Raji (cell line): ENCODE data around the gene TECRL.

Experiments used
- POLR2A ChIP-seq: IDR thresholded peaks from 2 replicates; pipeline ENCODE4 v1.6.1; 2011; ENCODE audit warnings: low read depth, low read length, control low read depth; ENCODE audit not compliant: insufficient read depth

The TECRL gene, protein sequence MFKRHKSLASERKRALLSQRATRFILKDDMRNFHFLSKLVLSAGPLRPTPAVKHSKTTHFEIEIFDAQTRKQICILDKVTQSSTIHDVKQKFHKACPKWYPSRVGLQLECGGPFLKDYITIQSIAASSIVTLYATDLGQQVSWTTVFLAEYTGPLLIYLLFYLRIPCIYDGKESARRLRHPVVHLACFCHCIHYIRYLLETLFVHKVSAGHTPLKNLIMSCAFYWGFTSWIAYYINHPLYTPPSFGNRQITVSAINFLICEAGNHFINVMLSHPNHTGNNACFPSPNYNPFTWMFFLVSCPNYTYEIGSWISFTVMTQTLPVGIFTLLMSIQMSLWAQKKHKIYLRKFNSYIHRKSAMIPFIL

DNA sequence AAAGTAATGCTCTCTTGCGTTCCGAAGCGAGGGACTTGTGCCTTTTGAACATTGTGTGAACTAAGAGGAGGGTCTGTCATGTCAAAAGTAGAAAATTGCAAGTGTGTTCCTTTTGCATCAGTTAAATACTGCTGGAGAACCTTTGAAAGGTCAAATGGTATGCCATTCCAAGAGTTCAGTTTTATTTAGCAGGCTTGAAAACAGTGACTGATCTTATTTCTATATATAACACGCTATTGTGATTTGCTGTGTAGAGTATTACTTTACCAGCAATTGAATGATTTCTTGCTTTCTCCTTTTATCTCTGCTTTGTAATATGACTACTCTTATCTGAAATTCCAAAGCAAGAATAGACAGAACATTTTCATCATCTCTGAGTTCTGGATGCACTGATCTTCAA lies at the start of gene TECRL:
Gene TECRL, minus strand, starts transcription at position 151 of the 400 bp plus-strand sequence. Its CDS starts 99 bp downstream, at position 52.
- no peak for TF ChIP-seq POLR2A

DNA sequence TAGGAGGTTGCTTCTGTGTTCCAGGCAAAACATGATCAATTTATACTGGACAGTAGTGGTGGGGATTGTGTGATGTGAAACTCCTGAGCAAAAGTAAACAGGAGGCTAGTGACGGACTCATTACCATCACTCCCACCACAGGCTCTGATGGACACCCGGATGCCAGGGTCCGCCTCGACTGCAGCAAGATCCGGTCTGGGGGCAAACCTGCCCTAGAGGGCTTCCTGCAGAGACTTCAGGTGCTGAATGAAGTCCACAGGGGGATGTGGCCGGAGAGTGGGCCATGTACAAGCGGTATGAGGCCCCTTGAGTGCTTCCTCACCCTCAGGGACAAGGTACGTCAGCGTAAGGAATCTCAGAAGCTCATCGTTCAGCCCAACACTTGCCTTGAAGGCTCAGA lies 23.4 kb upstream of the TECRL start:
- TF ChIP-seq POLR2A, result no peak

DNA sequence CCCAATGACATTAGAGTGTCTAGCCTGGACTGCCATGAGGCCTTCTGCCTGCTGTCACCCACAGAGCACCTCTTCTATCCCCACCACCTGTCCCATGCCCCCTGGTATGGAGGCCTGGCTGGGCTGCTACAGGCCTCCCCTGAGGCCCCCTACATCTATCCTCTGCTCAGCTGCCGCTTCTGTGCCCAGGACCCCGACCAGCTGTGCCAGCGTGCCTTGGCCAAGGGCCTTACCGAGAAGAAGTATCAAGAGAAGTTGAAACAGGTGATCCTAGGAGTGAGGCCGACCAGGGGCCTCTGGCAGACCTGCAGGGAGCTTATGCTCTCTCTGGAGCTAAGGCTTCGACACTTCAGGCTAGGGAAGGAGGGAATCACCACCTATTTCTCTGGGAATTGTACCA lies 21.7 kb upstream of the TECRL start:
- TF ChIP-seq POLR2A, result no peak

DNA sequence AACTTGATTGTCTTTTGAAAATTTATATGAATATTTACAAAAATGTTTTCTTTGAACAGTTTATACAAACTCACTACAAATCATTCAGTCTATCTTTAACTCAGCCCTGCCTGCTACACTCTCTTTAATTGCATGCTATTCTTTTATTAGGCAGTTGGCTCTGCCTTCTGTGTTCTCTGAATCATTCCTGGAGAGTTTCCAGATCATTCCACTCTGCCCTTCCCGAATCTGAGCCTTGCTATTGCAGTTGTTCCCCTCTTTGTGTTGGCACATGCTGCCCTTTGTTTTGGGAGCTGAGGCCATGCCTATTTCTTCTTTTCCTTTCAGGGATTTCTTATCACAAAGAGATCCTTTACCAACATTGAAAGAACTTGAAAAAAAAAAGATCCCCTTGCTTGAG lies 8.7 kb upstream of the TECRL start:
- TF ChIP-seq POLR2A, result no peak

DNA sequence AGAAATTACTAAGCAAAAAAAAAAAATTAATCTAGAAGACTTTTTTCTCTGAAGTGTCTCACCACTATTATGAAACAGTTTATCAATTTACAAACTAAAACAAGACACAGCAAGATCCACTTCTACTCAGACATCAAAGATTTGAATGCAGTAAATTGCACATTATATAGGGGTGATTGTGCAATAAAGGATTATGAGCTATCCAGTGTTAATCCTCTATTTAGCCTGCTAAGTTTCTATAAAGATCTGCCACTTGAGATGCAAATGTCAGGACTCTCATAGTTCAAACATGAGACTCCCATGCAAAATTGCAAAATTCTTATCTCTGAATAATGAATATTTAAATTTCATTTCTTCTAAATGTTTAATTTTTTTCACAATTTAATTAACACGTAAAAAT lies 2.2 kb downstream of the TECRL start:
- TF ChIP-seq POLR2A, result no peak

DNA sequence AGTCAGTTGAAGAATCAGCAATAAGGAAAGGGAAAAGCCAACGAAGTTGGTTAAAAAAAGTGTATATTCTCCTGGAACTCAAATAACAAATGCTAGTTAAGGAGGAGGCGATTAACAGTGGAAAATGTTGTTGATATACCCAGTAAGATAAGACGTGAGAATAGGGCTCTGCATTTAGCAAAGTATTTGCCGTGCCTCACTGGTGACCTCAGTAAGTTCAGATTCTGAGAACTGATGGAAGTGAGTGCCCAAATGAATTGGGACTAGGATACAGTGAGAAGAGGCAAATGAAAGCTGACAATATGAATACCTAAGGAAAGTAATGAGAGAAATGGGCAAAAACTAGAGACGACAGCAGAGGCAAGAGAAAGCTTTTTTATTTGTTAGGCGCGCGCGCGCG lies 3.5 kb downstream of the TECRL start:
- no peak for TF ChIP-seq POLR2A

DNA sequence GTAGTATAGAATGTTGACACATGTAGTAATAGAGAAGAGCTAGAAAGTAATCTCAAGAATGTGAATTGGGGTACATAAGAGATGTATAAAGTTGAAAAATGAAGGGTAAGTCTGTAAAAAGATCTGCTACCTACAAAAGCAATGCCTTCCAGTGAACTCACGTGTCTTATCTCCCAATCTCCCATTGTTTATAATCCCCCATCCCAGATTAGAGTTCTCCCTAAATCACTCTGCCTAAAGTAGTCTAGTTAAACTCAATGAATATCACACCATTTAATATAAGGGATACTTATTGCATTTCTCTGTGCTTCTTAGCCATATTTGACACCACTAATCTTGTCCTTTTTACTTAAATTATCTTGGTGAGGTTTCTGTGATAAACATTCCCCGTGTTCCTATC lies 6.6 kb downstream of the TECRL start:
- TF ChIP-seq POLR2A, result no peak

DNA sequence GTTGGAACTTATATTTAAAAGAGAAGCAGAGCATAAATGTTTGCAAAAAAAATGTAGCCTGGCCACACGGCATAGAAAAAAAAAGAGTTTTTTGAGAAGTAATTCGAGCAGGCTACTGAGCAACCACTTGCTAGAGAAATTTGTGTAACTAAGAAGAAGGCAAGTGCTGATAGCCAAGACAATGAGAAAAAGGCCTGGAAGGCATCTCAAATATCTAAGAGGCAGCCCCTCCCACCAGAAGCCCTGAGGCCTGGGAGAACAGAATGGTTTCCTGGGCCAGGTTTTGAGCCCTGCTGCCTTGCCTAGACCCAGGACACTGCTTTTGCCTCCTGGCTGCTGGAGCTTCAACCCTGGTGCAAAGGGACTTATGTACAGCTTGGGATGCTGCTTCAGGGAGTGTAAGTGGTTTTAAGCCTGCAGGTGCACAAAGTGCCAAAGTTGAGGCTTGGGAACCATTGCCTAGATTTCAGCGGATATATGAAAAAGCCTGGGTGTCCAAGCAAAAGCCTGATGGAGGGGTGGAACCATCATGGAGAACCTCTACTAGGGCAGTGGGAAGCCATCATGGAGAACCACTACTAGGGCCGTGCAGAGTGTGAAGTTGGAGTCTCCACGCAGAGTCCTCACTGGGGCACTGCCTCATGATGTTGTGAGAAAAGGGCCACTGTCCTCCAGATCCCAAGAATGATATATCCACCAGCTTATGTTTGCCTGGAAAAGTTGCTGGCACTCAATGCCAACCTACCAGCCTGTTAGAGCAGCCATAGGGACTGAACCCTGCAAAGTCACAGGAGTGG lies 9.7 kb downstream of the TECRL start:
- TF ChIP-seq POLR2A, result no peak

DNA sequence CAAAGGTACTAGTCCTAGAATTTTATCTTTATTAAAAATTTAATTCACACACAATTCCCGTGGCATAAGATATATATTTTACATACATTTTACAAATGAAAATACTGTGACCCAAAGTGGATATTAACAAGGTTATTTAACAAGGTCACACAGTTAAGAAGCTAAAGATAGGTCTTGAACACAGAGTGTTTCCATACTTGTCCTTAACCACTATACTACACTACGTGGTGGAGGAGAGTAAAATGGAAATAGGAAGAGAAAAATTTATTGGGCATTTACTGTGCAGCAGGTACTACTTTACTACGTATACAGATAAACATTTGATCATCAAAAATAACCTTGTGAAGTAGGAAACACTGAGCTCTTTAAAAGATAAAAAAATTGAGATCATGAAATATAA lies 14.8 kb downstream of the TECRL start:
- TF ChIP-seq POLR2A, result no peak

DNA sequence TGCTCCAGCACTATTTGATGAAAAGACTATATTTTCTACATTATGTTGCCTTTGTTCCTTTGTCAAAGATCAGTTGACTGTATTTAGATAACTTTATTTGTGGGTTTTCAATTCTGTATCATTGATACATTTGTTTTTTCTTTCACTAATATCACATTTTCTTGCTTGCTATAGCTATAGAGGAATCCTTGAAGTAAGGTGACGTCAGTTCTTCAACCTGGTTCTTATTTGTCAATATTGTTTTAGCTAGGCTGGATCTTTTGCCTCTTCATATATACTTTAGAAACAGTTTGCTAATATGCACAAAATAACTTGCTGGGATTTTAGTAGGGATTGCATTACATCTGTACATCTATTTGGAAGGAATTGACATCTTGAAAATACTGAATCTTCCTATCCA lies 21.0 kb downstream of the TECRL start:
- TF ChIP-seq POLR2A, result no peak

DNA sequence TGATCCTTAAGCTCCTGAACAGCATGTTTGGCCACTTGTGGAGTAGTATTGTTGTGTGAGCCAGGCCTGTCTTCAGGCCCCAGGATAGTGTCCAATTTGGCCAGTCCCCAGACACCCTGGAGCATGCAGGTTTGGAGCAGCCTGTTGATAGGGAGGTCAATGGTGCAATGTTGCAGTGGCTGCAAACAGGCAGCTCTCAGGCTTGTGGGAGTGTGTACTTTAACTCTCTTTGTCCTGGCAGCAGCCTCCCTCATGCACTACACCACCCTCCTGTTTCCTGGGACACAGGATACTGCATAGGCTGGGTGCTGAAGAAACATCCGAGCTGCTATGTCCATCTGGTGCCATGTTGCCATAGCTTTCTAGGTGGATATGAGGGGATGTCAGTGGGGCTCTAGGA lies 24.0 kb downstream of the TECRL start:
- no peak for TF ChIP-seq POLR2A

DNA sequence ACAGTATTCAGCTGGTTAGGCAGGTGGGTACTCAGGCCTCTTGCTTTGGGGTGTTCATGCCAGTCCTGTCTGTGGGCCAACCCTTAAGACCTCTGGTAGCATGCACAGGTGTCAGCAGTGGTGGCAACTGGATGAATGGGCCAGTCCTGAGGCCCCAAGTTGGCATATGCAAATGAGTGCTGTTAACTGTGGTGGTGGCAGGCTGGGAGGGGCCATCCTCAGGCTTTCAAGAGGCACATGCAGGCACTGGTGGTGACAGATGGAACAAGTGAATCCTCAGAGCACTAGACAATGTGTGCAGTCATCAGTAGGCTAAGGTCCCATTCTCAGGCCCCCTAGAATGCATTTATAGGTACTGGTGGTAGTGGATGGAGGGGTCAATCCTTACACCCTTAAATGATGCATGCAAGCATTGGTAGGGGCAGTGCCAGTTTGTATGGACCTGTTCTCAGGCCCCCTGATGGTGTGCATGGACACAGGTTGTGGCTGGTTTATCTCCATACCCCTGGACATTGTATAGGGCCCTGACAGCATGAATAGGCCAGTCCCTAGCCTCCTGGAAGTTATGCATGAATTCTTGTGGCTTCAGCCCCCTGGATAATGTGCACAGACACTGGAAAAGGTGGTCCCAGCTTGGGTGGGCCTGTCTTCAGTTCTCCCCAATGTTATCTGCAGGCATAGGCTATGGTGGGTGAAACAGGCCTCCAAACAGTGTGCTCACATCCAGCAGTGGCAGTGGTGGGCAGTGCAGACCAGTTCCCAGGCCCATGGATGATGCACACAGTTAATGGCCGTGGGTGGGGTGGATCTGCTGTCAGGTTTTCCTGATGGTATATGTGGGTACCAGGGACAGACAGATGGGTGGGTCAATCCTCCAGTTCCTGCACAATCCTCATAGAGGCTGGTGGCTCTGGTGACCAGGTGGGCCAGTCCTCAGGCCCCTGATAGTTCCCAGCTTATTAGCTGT lies 24.7 kb downstream of the TECRL start:
- no peak for TF ChIP-seq POLR2A

DNA sequence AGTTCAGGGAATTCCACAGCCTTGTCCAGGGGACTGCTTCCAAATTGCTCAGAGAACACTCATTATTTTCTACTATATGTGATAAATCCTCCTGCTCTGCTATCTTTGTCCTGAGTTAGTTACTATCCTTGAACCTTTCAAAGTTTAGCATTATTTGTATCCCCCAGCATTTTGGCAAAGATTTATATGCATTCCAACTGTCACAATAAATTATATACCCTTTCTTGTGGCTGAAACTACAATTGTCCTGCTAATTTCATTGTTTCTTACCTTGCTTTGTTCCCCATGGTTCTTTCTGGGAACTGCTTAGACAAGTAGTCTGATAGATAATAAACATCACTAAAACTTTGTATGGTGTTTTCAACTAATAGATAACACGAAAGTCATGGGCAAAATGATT lies 40.5 kb downstream of the TECRL start:
- TF ChIP-seq POLR2A, result no peak

DNA sequence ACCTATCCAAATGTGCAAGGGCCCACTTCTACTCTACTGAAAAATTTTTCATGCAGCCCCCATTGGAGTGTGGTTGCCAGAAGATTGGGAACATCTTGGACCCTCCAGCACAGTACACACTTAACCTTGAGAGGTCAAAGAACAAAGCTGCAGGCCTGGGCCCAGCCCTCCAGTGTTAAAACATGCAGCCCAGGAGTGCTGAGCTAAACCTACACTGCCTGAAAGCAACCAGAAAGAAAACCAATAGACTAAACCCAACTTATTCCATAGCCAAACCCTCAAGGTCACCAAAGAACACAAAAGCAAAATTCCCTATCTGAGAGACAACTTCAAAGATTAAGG lies 47.9 kb downstream of the TECRL start:
- no peak for TF ChIP-seq POLR2A

DNA sequence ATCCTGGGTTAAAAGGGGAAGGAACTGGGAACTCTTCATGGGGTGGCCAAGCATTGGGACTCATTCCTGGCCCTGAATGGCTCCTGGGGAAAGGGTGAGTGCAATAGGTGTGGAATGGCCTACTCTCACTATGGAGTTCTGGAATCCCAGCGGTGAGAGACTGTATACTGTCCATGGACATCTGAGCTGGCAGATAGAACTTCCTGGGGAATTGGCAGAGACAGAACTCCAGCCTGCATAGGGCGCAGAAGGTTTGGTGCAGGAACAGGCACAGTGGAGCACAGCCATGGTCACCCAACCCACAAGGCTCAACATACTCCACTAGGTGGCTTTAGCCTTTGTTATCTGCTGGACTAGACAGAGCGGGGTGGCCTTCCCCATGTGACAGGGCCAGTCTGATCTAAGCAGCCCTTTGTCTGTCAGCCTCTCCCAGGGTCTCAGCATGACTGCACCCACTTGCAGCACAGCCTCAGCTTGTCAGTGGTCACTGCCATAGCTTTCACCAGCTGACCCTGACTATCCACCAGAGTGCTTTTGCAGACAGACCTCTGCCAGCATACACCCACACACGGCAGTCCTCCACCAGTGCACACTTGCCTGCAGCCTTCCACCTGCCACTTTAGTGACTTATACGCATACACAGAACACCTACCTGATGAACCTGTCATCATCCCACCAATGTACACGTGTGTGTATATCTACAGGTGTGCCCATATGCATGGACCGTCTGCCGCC lies 48.4 kb downstream of the TECRL start:
- TF ChIP-seq POLR2A, result no peak
